IMR-90 (cell line): ENCODE measurements around the gene C1orf56.

Experiments
- BHLHE40 ChIP-seq: fragments of 150-350 bp; IDR thresholded peaks from 2 replicates; pipeline ENCODE4 v1.6.1; 2016; ENCODE audit warnings: mild to moderate bottlenecking, low read depth, low read length
- CEBPB ChIP-seq: IDR thresholded peaks from 2 replicates; pipeline ENCODE4 v1.6.1; 2012; ENCODE audit warnings: low read depth, low read length, improper control_type of control experiment
- CTCF ChIP-seq: conservative IDR thresholded peaks from 2 replicates; pipeline ENCODE4 v1.5.1; 2012; ENCODE audit warnings: mild to moderate bottlenecking, low read depth, low read length, improper control_type of control experiment
- FOS ChIP-seq: fragments of 150-350 bp; IDR thresholded peaks from 2 replicates; pipeline ENCODE4 v1.6.1; 2016; ENCODE audit warnings: low read depth, low read length
- MAFK ChIP-seq: IDR thresholded peaks from 2 replicates; pipeline ENCODE4 v1.6.1; 2012; ENCODE audit warnings: low read depth, low read length, improper control_type of control experiment
- MAZ ChIP-seq: IDR thresholded peaks from 2 replicates; pipeline ENCODE4 v1.6.1; 2012; ENCODE audit warnings: low read depth, mild to moderate bottlenecking, low read length, improper control_type of control experiment, moderate library complexity, borderline replicate concordance
- MXI1 ChIP-seq: IDR thresholded peaks from 2 replicates; pipeline ENCODE4 v1.6.1; 2012; ENCODE audit warnings: low read depth, mild to moderate bottlenecking, low read length, moderate library complexity, borderline replicate concordance
- NFE2L2 ChIP-seq: fragments of 150-350 bp; IDR thresholded peaks from 2 replicates; pipeline ENCODE4 v1.6.1; 2016; ENCODE audit warnings: low read depth, mild to moderate bottlenecking, low read length
- POLR2A ChIP-seq: IDR thresholded peaks from 2 replicates; pipeline ENCODE4 v1.6.1; 2012; ENCODE audit warnings: mild to moderate bottlenecking, low read depth, low read length
- RAD21 ChIP-seq: IDR thresholded peaks from 2 replicates; pipeline ENCODE4 v1.6.1; 2012; ENCODE audit warnings: low read length, improper control_type of control experiment
- RCOR1 ChIP-seq: IDR thresholded peaks from 2 replicates; pipeline ENCODE4 v1.6.1; 2012; ENCODE audit warnings: mild to moderate bottlenecking, low read length, improper control_type of control experiment; ENCODE audit not compliant: insufficient replicate concordance
- RFX5 ChIP-seq: IDR thresholded peaks from 2 replicates; pipeline ENCODE4 v1.8.0; 2012; ENCODE audit warnings: low read depth, mild to moderate bottlenecking, low read length, moderate library complexity
- TF ChIP-seq, protein P1 (sequence below): fragments of 150-350 bp; IDR thresholded peaks from 2 replicates; pipeline ENCODE4 v1.6.1; 2017; ENCODE audit warnings: mild to moderate bottlenecking, antibody characterized with exemption, low read length, low read depth

GRCh38 chr1:151008244-151009205 lies 39.0 kb upstream of the C1orf56 start, which contains the start of gene PRUNE1:
- no peak for TF ChIP-seq NFE2L2
- TF ChIP-seq CTCF: no peak
- peak; percentile 85 for TF ChIP-seq MAZ
- TF ChIP-seq, protein P1, sequence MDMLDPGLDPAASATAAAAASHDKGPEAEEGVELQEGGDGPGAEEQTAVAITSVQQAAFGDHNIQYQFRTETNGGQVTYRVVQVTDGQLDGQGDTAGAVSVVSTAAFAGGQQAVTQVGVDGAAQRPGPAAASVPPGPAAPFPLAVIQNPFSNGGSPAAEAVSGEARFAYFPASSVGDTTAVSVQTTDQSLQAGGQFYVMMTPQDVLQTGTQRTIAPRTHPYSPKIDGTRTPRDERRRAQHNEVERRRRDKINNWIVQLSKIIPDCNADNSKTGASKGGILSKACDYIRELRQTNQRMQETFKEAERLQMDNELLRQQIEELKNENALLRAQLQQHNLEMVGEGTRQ: no peak
- peak; percentile 37 for TF ChIP-seq POLR2A
- TF ChIP-seq RFX5: 0 out of 2 replicates have a peak, but pooled peaks have one; percentile 9
- peak; percentile 65; the same call in 1 of the 2 replicates for TF ChIP-seq MXI1
- no peak for TF ChIP-seq MAFK
- no peak for TF ChIP-seq RCOR1
- peak; percentile 57; the same call in 1 of the 2 replicates for TF ChIP-seq CEBPB
- no peak for TF ChIP-seq BHLHE40
- TF ChIP-seq FOS: no peak
- TF ChIP-seq RAD21: no peak
